HepG2 (cell line): ENCODE results near the gene EIF4A3.

ENCODE experiments used
- ARHGAP35 ChIP-seq: sonication (generic); formaldehyde crosslinking; IDR thresholded peaks from 2 replicates; pipeline ENCODE4 v1.9.0; 2022; ENCODE audit warnings: mild to moderate bottlenecking, inconsistent platforms, moderate library complexity, missing genetic modification reagents, borderline replicate concordance
- ASH2L ChIP-seq: fragments of 300-600, 200-600 bp; sonication (generic); IDR thresholded peaks from 2 replicates; pipeline ENCODE4 v1.7.0; 2017; ENCODE audit warnings: low read depth, mild to moderate bottlenecking, moderate library complexity, mixed read lengths, low read length; ENCODE audit not compliant: insufficient read length
- FOSL1 ChIP-seq: sonication (generic); formaldehyde crosslinking; IDR thresholded peaks from 2 replicates; pipeline ENCODE4 v1.9.0; 2021; ENCODE audit warnings: missing genetic modification reagents, borderline replicate concordance
- LBX2 ChIP-seq: sonication (generic); formaldehyde crosslinking; IDR thresholded peaks from 2 replicates; pipeline ENCODE4 v1.5.0; 2020; ENCODE audit warnings: missing genetic modification reagents, mild to moderate bottlenecking, borderline replicate concordance
- MED1 ChIP-seq: sonication (generic); formaldehyde crosslinking; IDR thresholded peaks from 2 replicates; pipeline ENCODE4 v1.4.0; 2020; ENCODE audit warnings: missing genetic modification reagents
- NR2F2 ChIP-seq: IDR thresholded peaks from 2 replicates; pipeline ENCODE4 v1.6.1; 2012; ENCODE audit warnings: low read depth, inconsistent platforms, borderline replicate concordance
- ZBTB33 ChIP-seq: sonication (generic); formaldehyde crosslinking; IDR thresholded peaks from 2 replicates; pipeline ENCODE4 v1.4.0; 2020; ENCODE audit warnings: missing genetic modification reagents
- ZFAT ChIP-seq: sonication (generic); formaldehyde crosslinking; conservative IDR thresholded peaks from 2 replicates; pipeline ENCODE4 v1.8.1; 2023; ENCODE audit warnings: missing genetic modification reagents, inconsistent platforms
- ZNF274 ChIP-seq: sonication (generic); formaldehyde crosslinking; IDR thresholded peaks from 2 replicates; pipeline ENCODE4 v1.5.1; 2020; ENCODE audit warnings: mild to moderate bottlenecking, missing genetic modification reagents
- ZNF615 ChIP-seq: sonication (generic); formaldehyde crosslinking; IDR thresholded peaks from 2 replicates; pipeline ENCODE4 v1.5.0; 2020; ENCODE audit warnings: mild to moderate bottlenecking, missing genetic modification reagents, borderline replicate concordance
- ZNF7 ChIP-seq: IDR thresholded peaks from 2 replicates; pipeline ENCODE4 v1.6.1; 2016; ENCODE audit warnings: missing biosample characterization, missing genetic modification reagents
- ZNF790 ChIP-seq: sonication (generic); formaldehyde crosslinking; IDR thresholded peaks from 2 replicates; pipeline ENCODE4 v1.8.0; 2022; ENCODE audit warnings: missing genetic modification reagents, mild to moderate bottlenecking, borderline replicate concordance
- TF ChIP-seq, protein P1 (sequence below): sonication (generic); formaldehyde crosslinking; IDR thresholded peaks from 2 replicates; pipeline ENCODE4 v1.5.1; 2020; ENCODE audit warnings: mild to moderate bottlenecking, missing genetic modification reagents, moderate library complexity
- TF ChIP-seq, protein P2 (sequence below): sonication (generic); formaldehyde crosslinking; IDR thresholded peaks from 2 replicates; pipeline ENCODE4 v1.4.0; 2020; ENCODE audit warnings: missing genetic modification reagents

- TF ChIP-seq ARHGAP35 (CRISPR knock-in tag), result no peak
- TF ChIP-seq NR2F2, result no peak
- no peak for TF ChIP-seq ASH2L
- TF ChIP-seq LBX2 (CRISPR knock-in tag), result no peak
- TF ChIP-seq ZBTB33, result no peak
- TF ChIP-seq ZNF274 (CRISPR knock-in tag), result no peak
- TF ChIP-seq, protein P1, sequence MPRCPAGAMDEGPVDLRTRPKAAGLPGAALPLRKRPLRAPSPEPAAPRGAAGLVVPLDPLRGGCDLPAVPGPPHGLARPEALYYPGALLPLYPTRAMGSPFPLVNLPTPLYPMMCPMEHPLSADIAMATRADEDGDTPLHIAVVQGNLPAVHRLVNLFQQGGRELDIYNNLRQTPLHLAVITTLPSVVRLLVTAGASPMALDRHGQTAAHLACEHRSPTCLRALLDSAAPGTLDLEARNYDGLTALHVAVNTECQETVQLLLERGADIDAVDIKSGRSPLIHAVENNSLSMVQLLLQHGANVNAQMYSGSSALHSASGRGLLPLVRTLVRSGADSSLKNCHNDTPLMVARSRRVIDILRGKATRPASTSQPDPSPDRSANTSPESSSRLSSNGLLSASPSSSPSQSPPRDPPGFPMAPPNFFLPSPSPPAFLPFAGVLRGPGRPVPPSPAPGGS (CRISPR knock-in tag), result no peak
- TF ChIP-seq, protein P2, sequence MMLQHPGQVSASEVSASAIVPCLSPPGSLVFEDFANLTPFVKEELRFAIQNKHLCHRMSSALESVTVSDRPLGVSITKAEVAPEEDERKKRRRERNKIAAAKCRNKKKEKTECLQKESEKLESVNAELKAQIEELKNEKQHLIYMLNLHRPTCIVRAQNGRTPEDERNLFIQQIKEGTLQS (CRISPR knock-in tag), result no peak
- no peak for TF ChIP-seq ZNF615
- no peak for TF ChIP-seq ZFAT (CRISPR knock-in tag)
- no peak for TF ChIP-seq FOSL1 (CRISPR knock-in tag)
- no peak for TF ChIP-seq MED1 (CRISPR knock-in tag)
- TF ChIP-seq ZNF7 (CRISPR knock-in tag), result no peak
- TF ChIP-seq ZNF790 (CRISPR knock-in tag), result no peak
These were observed 43.8 kb upstream of the EIF4A3 start for GRCh38 chr17:80190716-80191115.
